HepG2 (cell line): Measurements from ENCODE around the gene KRTAP12-2. TPM values are rescaled to one million over a fixed set of nuclear protein-coding genes. Genes with fewer than 3 reads are reported as not detected.

ENCODE experiments used
- ATAC-seq: fragments of 200-7000 bp; cut with Tn5 transposase; 3 replicates; pipeline ENCODE4 v1.9.1; 2020; ENCODE audit warnings: mild to moderate bottlenecking, moderate library complexity
- BruUV-seq: library from RNA; stranded (reverse); fragments of 400-500 nt; replicated peaks from 2 replicates; lab custom pipeline; 2021; lab: Mats Ljungman, UMichigan
- CTCF ChIA-PET: fragments of 300-600 bp; formaldehyde crosslinking; extraction: SDS; loops from one replicate; lab custom pipeline; 2021; ENCODE audit warnings: low total read pairs, inconsistent platforms, low intra/inter-chr PET ratio; lab: Yijun Ruan, JAX
- POLR2A ChIA-PET: fragments of 350-600 bp; sonication (Branson Sonifier 250); formaldehyde crosslinking; loops from one replicate; lab custom pipeline; 2020; ENCODE audit warnings: antibody characterized with exemption, inconsistent platforms; lab: Yijun Ruan, JAX
- DNase-seq: peaks from one replicate; pipeline ENCODE4 v3.0.0-alpha.2; 2015; ENCODE audit warnings: low spot score
- FAIRE-seq: peaks from 3 replicates; lab custom pipeline; 2011; peaks lifted over from hg19 to GRCh38; lab: Jason Lieb, UNC
- H2AFZ ChIP-seq: one replicate; pipeline ENCODE4 v1.6.1; 2011; ENCODE audit warnings: low read length, inconsistent platforms
- H3K27ac ChIP-seq: fragments of 300-600 bp; 3 replicates; pipeline ENCODE4 v1.8.0; 2011; ENCODE audit warnings: mixed run types, mild to moderate bottlenecking, mixed read lengths, low read length, inconsistent platforms; ENCODE audit not compliant: insufficient read depth; ENCODE audit errors: extremely low read length
- H3K27me3 ChIP-seq, 2 experiments: fragments of 200-600 bp in 1 of 2; 2 replicates in 1 of 2; 3 replicates in 1 of 2; pipeline versions ENCODE4 v1.6.0 to v1.8.0; 2011; ENCODE audit warnings: low read length in 2 of 2, mild to moderate bottlenecking in 2 of 2, moderate library complexity in 2 of 2, inconsistent platforms in 1 of 2; ENCODE audit not compliant: insufficient read depth in 2 of 2, control insufficient read depth in 1 of 2
- H3K36me3 ChIP-seq, 2 experiments: fragments of 200-600 bp in 1 of 2; replicated peaks in 1 of 2; 2 replicates in 1 of 2; 3 replicates in 1 of 2; pipeline versions ENCODE4 v1.5.1 to v1.8.0; 2011; ENCODE audit warnings: low read length in 2 of 2, inconsistent platforms in 1 of 2; ENCODE audit not compliant: insufficient read depth in 2 of 2, control insufficient read depth in 1 of 2
- H3K4me1 ChIP-seq: 2 replicates; pipeline ENCODE4 v1.5.1; 2012; ENCODE audit warnings: low read length, inconsistent platforms; ENCODE audit not compliant: insufficient read depth
- H3K4me2 ChIP-seq: 2 replicates; pipeline ENCODE4 v1.6.0; 2011; ENCODE audit warnings: low read depth, low read length, inconsistent platforms
- H3K4me3 ChIP-seq, 3 experiments: fragments of 200-600 bp in 1 of 3; sonication (generic), shearing (Covaris generic) in 1 of 3; replicated peaks in 1 of 3; 2 replicates each; pipeline ENCODE4 v1.5.1; 2011 to 2016; ENCODE audit warnings: low read length in 3 of 3, inconsistent platforms in 2 of 3, low read depth in 2 of 3, mild to moderate bottlenecking in 2 of 3, control low read depth in 1 of 3, mixed read lengths in 1 of 3; ENCODE audit not compliant: insufficient read depth in 1 of 3
- H3K79me2 ChIP-seq: one replicate; pipeline ENCODE4 v1.6.1; 2011; ENCODE audit warnings: low read length, inconsistent platforms; ENCODE audit not compliant: insufficient read depth
- H3K9ac ChIP-seq: 2 replicates; pipeline ENCODE4 v1.6.0; 2011; ENCODE audit warnings: mild to moderate bottlenecking, low read depth, low read length, inconsistent platforms; ENCODE audit not compliant: insufficient read depth
- H3K9me3 ChIP-seq: 2 replicates; pipeline ENCODE4 v1.5.1; 2012; ENCODE audit warnings: mild to moderate bottlenecking, low read length
- H4K20me1 ChIP-seq: 2 replicates; pipeline ENCODE4 v1.6.0; 2011; ENCODE audit warnings: inconsistent platforms, mild to moderate bottlenecking, low read length, moderate library complexity; ENCODE audit not compliant: insufficient read depth
- IKZF4 ChIP-seq: sonication (generic); formaldehyde crosslinking; IDR thresholded peaks from 2 replicates; pipeline ENCODE4 v1.5.1; 2020; ENCODE audit warnings: borderline replicate concordance, mild to moderate bottlenecking, low read depth, missing genetic modification reagents; ENCODE audit errors: not compliant biosample characterization
- KLF9 ChIP-seq: IDR thresholded peaks from 2 replicates; pipeline ENCODE4 v1.6.1; 2016; ENCODE audit warnings: low read depth
- ZNF317 ChIP-seq: sonication (generic); formaldehyde crosslinking; IDR thresholded peaks from 2 replicates; pipeline ENCODE4 v1.5.0; 2020; ENCODE audit warnings: mild to moderate bottlenecking, missing genetic modification reagents
- ZNF567 ChIP-seq: sonication (generic); formaldehyde crosslinking; IDR thresholded peaks from 2 replicates; pipeline ENCODE4 v1.8.1; 2023; ENCODE audit warnings: mild to moderate bottlenecking, missing genetic modification reagents, borderline replicate concordance
- WGBS: methylation state at CpG from one replicate; pipeline ENCODE4 v1.1.6; 2017; ENCODE audit warnings: low lambda C conversion rate; 5-methylcytosine and 5-hydroxymethylcytosine counted together
- in situ Hi-C: cut with HindIII; loops from 2 replicates; pipeline ENCODE4 v1.10.0; 2017; ENCODE audit warnings: low pct_unique_long_range_greater_than_20kb; ENCODE audit not compliant: extremely low pct_ligation_motif_present
- intact Hi-C: fragments of 100-400 bp; cut with micrococcal nuclease; formaldehyde crosslinking; loops from one replicate; pipeline ENCODE4 v1.10.0; 2022; ENCODE audit not compliant: unreplicated experiment
- polyA plus RNA-seq, 8 experiments: library from polyadenylated mRNA; depleted of rRNA in 3 of 8; stranded (reverse) in 7 of 8; unstranded in 1 of 8; fragments of >200 nt; fragmentation: Illumina TruSeq in 4 of 8; extraction: Trizol in 4 of 8; gene quantifications; 2 replicates each; pipeline versions ENCODE4 v1.2.1 to v1.2.3, GENCODE V29; 2011 to 2016; ENCODE audit warnings: low read depth in 4 of 8, missing spikeins in 1 of 8, mixed read lengths in 1 of 8; ENCODE audit not compliant: insufficient read depth in 1 of 8
- total RNA-seq, 5 experiments: library from RNA; depleted of rRNA; stranded (reverse); fragments of >200 nt; fragmentation: Illumina TruSeq; extraction: Trizol; gene quantifications; 2 replicates each; pipeline ENCODE4 v1.2.3, GENCODE V29; 2016; ENCODE audit warnings: low read depth in 1 of 5
- TF ChIP-seq, protein P1 (sequence below): sonication (generic); formaldehyde crosslinking; IDR thresholded peaks from one replicate; pipeline ENCODE4 v1.5.1; 2020; ENCODE audit warnings: mild to moderate bottlenecking, missing genetic modification reagents; ENCODE audit errors: not compliant biosample characterization

Gene KRTAP12-2
- total and polyA plus RNA-seq, 2 of the 13 experiments (the other 11 are each of a cell fraction or from before 2014, with no cell fraction given), result not detected

DNA sequence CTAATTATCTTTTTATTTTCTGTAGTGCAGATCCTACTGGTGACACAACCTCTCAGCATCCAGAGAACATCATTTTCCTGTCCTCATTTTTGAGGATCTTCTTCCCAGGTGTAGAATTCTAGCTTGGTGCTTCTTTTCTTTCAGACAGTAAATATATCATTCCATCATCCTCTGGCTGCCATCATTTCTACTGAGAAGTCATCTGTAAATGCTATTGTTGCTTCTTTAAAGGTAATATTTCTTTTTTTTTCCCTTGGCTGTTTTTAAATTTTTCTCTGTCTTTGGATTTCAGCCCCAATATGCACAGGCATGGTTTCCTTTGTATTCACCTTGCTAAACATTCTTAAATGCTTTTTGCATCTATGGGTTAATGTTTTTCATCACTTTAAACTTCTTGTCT lies 43.2 kb downstream of the KRTAP12-2 start:
- Histone ChIP-seq H3K27ac (no peak overlapping the region), H3K36me3 (no peaks in the 10 kb centered on the region), H2AFZ (no peak overlapping the region), H4K20me1 (no peaks in the 10 kb centered on the region), H3K9me3 (peaks cover 21% of the 10 kb centered on the region), H3K9ac (no peak overlapping the region), H3K4me1 (no peaks in the 10 kb centered on the region), H3K4me2 (no peak overlapping the region), H3K79me2 (no peaks in the 10 kb centered on the region), H3K4me3 (no peak overlapping the region), H3K27me3 (0 out of 5 replicates have a peak, but pooled peaks cover 0 to 3% of the 10 kb centered on the region in 2 experiments)
- no TSS peak for BruUV-seq
- TF ChIP-seq ZNF317 (CRISPR knock-in tag) (peak; percentile 99), KLF9 (CRISPR knock-in tag) (no peak)
- in situ Hi-C loops, result no loop called here
- DNase-seq, result no peak
- CTCF ChIA-PET, result no interaction called here
- ATAC-seq, result no peak
- intact Hi-C loops, result no loop called here
- POLR2A ChIA-PET, result no interaction called here
- FAIRE-seq, result no peak

DNA sequence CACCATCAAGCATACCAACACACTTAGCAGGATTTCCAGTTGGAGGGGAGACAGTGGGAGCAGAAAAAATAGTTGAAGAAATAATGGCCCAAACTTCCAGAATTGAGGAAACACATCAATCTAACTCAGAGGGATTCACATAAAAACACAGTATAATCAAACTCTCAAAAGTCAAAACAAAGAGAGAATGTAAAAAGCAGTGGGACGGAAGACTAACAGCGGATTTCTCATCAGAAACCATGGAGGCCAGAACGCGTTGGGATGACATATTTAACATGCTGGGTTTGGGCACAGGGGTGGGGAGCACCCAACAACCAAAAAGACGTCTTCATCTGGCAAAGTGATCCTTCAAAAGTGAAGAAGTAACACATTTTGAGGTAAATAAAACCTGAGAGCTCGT lies 46.8 kb downstream of the KRTAP12-2 start:
- ChIA-PET CTCF (no interaction called here), POLR2A (no interaction called here)
- H3K4me3 ChIP-seq, result no peak overlapping the region
- no peaks in the 10 kb centered on the region for H3K4me1 ChIP-seq
- H3K9ac ChIP-seq, result no peak overlapping the region
- H4K20me1 ChIP-seq, result no peaks in the 10 kb centered on the region
- no peaks in the 10 kb centered on the region for H3K36me3 ChIP-seq
- TF ChIP-seq ZNF317 (CRISPR knock-in tag), result peak; percentile 96
- no peak for TF ChIP-seq ZNF567 (CRISPR knock-in tag)
- TF ChIP-seq, protein P1, sequence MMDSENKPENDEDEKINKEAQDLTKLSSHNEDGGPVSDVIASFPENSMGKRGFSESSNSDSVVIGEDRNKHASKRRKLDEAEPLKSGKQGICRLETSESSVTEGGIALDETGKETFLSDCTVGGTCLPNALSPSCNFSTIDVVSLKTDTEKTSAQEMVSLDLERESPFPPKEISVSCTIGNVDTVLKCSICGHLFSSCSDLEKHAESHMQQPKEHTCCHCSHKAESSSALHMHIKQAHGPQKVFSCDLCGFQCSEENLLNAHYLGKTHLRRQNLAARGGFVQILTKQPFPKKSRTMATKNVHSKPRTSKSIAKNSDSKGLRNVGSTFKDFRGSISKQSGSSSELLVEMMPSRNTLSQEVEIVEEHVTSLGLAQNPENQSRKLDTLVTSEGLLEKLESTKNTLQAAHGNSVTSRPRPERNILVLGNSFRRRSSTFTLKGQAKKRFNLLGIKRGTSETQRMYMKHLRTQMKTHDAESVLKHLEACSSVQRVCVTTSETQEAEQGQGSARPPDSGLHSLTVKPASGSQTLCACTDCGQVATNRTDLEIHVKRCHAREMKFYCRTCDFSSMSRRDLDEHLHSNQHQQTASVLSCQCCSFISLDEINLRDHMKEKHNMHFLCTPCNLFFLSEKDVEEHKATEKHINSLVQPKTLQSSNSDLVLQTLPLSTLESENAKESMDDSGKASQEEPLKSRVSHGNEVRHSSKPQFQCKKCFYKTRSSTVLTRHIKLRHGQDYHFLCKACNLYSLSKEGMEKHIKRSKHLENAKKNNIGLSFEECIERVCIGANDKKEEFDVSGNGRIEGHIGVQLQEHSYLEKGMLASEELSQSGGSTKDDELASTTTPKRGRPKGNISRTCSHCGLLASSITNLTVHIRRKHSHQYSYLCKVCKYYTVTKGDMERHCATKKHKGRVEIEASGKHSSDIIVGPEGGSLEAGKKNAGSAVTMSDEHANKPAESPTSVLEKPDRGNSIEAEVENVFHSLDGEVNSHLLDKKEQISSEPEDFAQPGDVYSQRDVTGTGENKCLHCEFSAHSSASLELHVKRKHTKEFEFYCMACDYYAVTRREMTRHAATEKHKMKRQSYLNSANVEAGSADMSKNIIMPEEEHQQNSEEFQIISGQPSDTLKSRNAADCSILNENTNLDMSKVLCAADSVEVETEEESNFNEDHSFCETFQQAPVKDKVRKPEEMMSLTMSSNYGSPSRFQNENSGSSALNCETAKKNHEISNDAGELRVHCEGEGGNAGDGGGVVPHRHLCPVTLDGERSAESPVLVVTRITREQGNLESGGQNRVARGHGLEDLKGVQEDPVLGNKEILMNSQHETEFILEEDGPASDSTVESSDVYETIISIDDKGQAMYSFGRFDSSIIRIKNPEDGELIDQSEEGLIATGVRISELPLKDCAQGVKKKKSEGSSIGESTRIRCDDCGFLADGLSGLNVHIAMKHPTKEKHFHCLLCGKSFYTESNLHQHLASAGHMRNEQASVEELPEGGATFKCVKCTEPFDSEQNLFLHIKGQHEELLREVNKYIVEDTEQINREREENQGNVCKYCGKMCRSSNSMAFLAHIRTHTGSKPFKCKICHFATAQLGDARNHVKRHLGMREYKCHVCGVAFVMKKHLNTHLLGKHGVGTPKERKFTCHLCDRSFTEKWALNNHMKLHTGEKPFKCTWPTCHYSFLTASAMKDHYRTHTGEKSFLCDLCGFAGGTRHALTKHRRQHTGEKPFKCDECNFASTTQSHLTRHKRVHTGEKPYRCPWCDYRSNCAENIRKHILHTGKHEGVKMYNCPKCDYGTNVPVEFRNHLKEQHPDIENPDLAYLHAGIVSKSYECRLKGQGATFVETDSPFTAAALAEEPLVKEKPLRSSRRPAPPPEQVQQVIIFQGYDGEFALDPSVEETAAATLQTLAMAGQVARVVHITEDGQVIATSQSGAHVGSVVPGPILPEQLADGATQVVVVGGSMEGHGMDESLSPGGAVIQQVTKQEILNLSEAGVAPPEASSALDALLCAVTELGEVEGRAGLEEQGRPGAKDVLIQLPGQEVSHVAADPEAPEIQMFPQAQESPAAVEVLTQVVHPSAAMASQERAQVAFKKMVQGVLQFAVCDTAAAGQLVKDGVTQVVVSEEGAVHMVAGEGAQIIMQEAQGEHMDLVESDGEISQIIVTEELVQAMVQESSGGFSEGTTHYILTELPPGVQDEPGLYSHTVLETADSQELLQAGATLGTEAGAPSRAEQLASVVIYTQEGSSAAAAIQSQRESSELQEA (CRISPR knock-in tag), result no peak
- TF ChIP-seq IKZF4, result no peak
- 43% methylated on average over 6 of the region's 6 CpGs for WGBS
- H3K27me3 ChIP-seq, result peaks cover 1 to 20% of the 10 kb centered on the region in 2 experiments; a peak in 2 of 5 replicates
- no TSS peak for BruUV-seq
- no peak overlapping the region for H3K27ac ChIP-seq
- FAIRE-seq (no peak), DNase-seq (no peak), ATAC-seq (no peak)
- H3K9me3 ChIP-seq, result peaks cover 21% of the 10 kb centered on the region
- H3K79me2 ChIP-seq, result no peaks in the 10 kb centered on the region
- intact Hi-C loops, result loop anchor here (2.0 kb wide), 1 partner anchor 173 kb away; no protein-coding TSS in a partner anchor
- in situ Hi-C loops, result no loop called here
- H2AFZ ChIP-seq, result no peak overlapping the region
- no peak overlapping the region for H3K4me2 ChIP-seq
